ENCODE results near the gene C15orf61.
A peak's percentile ranks its signal among the peaks of the same experiment; 100 is the strongest.

The C15orf61 gene

GRCh38 chr15:67550522-67550921 is 29.6 kb downstream of the C15orf61 start:
- no peak for TF ChIP-seq GATA3 (IDR thresholded peaks at IDR 0.05; ENCODE audit: low read depth, low read length)
- TF ChIP-seq GATA2 (IDR thresholded peaks at IDR 0.05; ENCODE audit: low read depth, low read length) = no peak

GRCh38 chr15:67551207-67551743 is 30.3 kb downstream of the C15orf61 start:
- no peak for TF ChIP-seq GATA3 (IDR thresholded peaks at IDR 0.05; ENCODE audit: low read depth, low read length)
- TF ChIP-seq GATA2 (IDR thresholded peaks at IDR 0.05; ENCODE audit: low read depth, low read length) = no peak

- TF ChIP-seq GATA3 (IDR thresholded peaks at IDR 0.05; ENCODE audit: low read depth, low read length) = no peak
- TF ChIP-seq GATA2 (IDR thresholded peaks at IDR 0.05; ENCODE audit: low read depth, low read length) = no peak
These were observed 33.6 kb downstream of the C15orf61 start for GRCh38 chr15:67554580-67554979.

- TF ChIP-seq GATA2 (IDR thresholded peaks at IDR 0.05; ENCODE audit: low read depth, low read length) = no peak
- no peak for TF ChIP-seq GATA3 (IDR thresholded peaks at IDR 0.05; ENCODE audit: low read depth, low read length)
These were observed 36.1 kb downstream of the C15orf61 start for GRCh38 chr15:67556976-67557570.

- TF ChIP-seq GATA3 (IDR thresholded peaks at IDR 0.05; ENCODE audit: low read depth, low read length) (no peak), GATA2 (IDR thresholded peaks at IDR 0.05; ENCODE audit: low read depth, low read length) (no peak)
These were observed 37.6 kb downstream of the C15orf61 start for GRCh38 chr15:67558502-67558901.

- TF ChIP-seq GATA3 (IDR thresholded peaks at IDR 0.05; ENCODE audit: low read depth, low read length) (no peak), GATA2 (IDR thresholded peaks at IDR 0.05; ENCODE audit: low read depth, low read length) (no peak)
These were observed 38.2 kb downstream of the C15orf61 start for GRCh38 chr15:67559158-67559557.

- TF ChIP-seq GATA3 (IDR thresholded peaks at IDR 0.05; ENCODE audit: low read depth, low read length) (no peak), GATA2 (IDR thresholded peaks at IDR 0.05; ENCODE audit: low read depth, low read length) (0 out of 2 replicates have a peak, but pooled peaks have one; percentile 28)
These were observed 38.6 kb downstream of the C15orf61 start for GRCh38 chr15:67559576-67559975.

GRCh38 chr15:67560320-67560719 is 39.4 kb downstream of the C15orf61 start:
- TF ChIP-seq GATA3 (IDR thresholded peaks at IDR 0.05; ENCODE audit: low read depth, low read length) (no peak), GATA2 (IDR thresholded peaks at IDR 0.05; ENCODE audit: low read depth, low read length) (no peak)

- TF ChIP-seq GATA3 (IDR thresholded peaks at IDR 0.05; ENCODE audit: low read depth, low read length) = no peak
- TF ChIP-seq GATA2 (IDR thresholded peaks at IDR 0.05; ENCODE audit: low read depth, low read length) = no peak
These were observed 42.2 kb downstream of the C15orf61 start for GRCh38 chr15:67563092-67563491.

- TF ChIP-seq GATA3 (IDR thresholded peaks at IDR 0.05; ENCODE audit: low read depth, low read length) = no peak
- TF ChIP-seq GATA2 (IDR thresholded peaks at IDR 0.05; ENCODE audit: low read depth, low read length) = no peak
These were observed 43.4 kb downstream of the C15orf61 start for GRCh38 chr15:67564021-67564967.

GRCh38 chr15:67564968-67565345 is 44.0 kb downstream of the C15orf61 start:
- TF ChIP-seq GATA2 (IDR thresholded peaks at IDR 0.05; ENCODE audit: low read depth, low read length) (no peak), GATA3 (IDR thresholded peaks at IDR 0.05; ENCODE audit: low read depth, low read length) (no peak)

GRCh38 chr15:67569668-67570067 is 48.7 kb downstream of the C15orf61 start:
- TF ChIP-seq GATA2 (IDR thresholded peaks at IDR 0.05; ENCODE audit: low read depth, low read length) (no peak), GATA3 (IDR thresholded peaks at IDR 0.05; ENCODE audit: low read depth, low read length) (no peak)

- TF ChIP-seq GATA3 (IDR thresholded peaks at IDR 0.05; ENCODE audit: low read depth, low read length) (no peak), GATA2 (IDR thresholded peaks at IDR 0.05; ENCODE audit: low read depth, low read length) (no peak)
These were observed 50.1 kb downstream of the C15orf61 start for GRCh38 chr15:67570875-67571647.
